Anterior cingulate cortex (tissue), 58 donors: ENCODE data around the gene KRTAP10-7.
"Not testable (repeated sequence)": the region's sequence is repeated elsewhere in the genome, so short reads cannot be mapped to it uniquely, and the experiment has no call there.

Experiments used
- DNase-seq, 58 donors: peaks; one replicate each; lab custom pipeline; 2025; lab: John Stamatoyannopoulos, UW

Gene KRTAP10-7

DNA sequence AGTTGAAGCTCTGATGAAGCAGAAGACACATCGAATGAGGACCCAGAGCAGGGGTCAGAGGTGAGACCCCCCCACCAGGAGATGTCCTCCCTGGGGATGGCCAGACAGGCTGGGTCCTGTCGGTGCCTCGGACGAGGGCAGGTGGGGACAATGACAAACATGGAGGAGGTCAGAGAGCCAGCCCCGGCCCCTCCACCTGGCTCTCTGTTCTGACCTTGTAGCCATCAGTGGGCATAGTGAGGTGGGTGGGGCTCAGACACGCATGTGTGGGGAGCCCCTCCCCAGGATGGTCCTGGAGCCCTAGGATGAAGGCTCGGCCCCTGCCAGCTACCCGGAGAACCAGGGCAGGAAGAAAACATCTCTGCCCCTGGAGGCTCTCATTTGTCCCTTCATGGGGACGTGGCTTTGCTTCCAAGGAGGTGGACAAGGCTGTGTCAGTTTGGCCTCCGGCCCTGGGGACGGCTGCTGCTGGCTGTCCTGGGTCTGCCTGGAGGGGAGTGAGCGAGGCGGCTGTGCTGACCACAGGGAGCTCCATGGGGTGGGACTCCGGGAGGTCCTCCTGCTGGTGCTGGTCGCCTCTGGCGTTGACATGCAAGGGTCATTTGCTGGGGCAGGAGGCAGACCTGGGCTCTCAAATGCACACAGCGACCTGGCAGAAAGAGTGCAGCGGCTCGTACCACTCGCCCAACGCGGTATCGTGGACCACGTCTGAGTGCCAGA lies 10.7 kb upstream of the KRTAP10-7 start:
- DNase-seq: no peak

GRCh38 chr21:44590311-44590721 lies 10.1 kb upstream of the KRTAP10-7 start:
- no peak for DNase-seq

- not testable (repeated sequence) for DNase-seq
These were observed 9.2 kb upstream of the KRTAP10-7 start for GRCh38 chr21:44590897-44591800.

DNA sequence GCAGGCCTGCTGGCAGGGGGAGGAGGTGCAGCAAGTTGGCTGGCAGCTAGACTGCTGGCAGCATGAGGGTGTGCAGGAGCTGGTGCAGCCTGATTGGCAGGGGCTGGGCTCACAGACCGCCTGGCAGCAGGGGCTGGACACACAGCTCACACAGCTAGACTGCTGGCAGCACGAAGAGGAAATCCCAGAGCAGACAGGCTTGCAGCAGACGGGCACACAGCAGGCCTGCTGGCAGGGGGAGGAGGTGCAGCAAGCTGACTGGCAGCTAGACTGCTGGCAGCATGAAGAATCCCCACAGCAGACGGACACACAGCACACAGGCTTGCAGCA lies 8.6 kb upstream of the KRTAP10-7 start:
- DNase-seq: not testable (repeated sequence)

DNA sequence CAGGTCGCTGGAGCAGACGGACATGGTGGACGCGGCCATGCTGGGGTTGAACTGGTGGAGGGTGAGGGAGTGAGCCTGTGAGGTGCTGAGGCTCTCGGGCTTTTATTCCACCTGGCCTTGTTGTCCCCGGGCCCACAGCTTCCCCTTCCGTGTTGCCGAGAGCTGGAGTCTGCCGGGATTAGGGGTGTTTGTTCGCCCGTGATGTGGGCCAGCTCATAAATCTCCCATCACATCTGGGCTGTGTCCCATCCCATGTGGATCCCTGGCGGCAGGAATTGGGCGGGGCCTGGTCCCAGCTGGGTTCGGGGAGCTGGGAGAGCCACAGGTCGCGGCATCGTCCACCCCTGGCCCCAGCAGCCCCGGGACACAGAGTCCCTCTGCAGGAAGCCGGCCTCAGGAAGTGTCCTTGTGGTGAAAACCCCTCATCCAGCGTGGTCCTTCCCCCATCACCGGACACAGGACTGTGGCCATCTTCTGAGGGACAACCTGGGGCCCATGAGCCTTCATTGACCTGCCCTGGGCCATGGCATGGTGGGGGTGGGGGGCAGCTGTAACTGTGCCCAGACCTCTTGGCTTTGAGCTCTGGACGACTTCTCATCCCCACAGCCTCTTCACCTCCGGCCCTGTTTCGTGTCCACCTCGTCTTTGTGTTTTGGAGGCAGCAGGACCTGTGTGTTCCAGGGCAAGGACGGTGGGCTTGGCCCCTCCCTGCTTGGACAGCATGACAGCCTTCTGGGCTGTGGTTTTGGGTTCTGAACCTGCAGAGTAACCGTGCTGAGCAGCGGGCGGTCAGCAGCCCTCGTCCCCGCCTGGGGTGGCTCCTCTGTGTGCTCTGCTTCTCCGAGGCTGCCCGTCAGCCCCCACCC lies 7.7 kb upstream of the KRTAP10-7 start, which contains the start of gene KRTAP10-6:
KRTAP10-6 (minus strand) TSS at position 60 of the 866 bp plus-strand sequence; CDS start at position 39, 21 bp downstream.
- DNase-seq: no peak

DNA sequence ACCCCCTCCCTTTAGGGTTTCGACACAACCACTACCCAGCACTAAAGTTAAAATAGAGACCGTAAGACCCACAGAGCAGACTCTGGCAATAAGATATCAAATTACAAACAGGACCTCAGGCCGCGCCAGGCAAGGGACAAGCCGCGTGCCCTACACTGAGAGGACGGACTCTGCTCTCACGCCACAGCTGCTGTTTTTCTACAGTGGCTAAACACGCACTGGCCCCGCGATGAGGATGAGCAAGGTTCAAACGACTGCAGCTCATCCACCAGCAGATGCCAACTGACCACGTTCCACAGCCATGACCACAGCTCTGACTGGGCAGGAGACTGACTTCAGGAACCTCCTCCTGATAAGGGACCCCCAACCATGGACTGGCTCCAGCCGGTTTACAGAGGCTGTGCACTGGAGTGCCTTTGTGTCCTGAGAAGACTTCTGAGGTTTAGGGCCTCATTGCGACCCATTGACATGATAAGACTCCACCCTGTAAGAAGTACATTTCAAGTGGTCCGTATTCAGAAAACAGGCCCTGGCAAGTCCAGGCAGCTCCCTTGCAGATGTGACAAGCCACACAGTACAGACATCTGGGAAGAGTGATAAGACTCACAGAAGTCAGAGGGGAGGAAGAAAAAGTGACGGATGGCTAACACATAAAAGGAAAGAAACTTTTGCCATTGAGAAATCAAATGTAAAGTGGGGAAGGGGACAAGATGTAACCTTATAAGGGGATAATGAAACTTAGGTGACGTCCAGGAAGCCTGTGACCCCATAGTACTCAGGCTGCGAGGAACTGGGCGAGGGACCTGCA lies 6.6 kb upstream of the KRTAP10-7 start:
- no peak for DNase-seq

DNA sequence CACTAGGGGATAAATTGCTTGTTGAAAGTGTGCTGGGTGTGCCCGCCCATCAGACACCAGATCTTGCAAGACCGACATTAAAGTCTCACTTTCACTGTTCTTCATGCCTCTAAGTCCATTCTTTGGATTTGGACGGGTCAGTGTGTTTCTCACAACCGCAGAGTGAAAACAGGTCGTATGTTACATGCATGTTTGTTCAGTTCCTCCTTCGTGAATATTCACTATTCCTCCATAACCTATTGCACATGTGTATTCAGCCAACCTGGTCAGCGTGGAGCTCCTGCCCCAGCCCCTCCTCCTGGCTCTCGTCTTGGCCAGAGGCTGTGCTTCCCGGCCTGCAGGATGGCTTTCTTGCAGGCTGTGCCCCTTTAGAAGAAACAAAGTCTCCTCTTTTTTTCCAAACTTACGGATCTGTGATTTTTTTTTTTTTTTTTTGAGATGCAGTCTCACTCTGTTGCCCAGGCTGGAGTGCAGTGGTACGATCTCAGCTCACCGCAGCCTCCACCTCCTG lies 5.9 kb upstream of the KRTAP10-7 start:
- no peak for DNase-seq

DNA sequence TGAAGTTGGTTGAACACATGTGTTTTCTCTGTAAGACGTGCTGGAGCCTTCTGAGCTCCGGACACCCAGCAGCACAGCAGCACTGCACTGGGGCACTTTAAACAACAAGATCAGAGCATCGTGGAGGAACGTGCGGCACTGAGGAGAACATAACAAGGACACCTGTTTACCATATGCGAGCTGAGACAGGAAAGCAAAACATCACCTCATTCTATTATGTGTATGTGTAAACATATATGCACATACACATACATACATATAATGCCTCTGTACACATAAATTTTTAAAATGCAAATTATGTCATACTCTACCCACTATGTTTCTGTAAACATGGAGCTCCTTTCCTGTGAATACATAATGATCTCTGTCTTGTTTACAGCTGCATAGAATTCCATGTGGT lies 4.9 kb upstream of the KRTAP10-7 start:
- DNase-seq: no peak

GRCh38 chr21:44596068-44596725 lies 4.2 kb upstream of the KRTAP10-7 start:
- no peak for DNase-seq

GRCh38 chr21:44598061-44598460 lies 2.3 kb upstream of the KRTAP10-7 start:
- no peak for DNase-seq

GRCh38 chr21:44599264-44600029 lies 950 bp upstream of the KRTAP10-7 start:
- no peak for DNase-seq

DNA sequence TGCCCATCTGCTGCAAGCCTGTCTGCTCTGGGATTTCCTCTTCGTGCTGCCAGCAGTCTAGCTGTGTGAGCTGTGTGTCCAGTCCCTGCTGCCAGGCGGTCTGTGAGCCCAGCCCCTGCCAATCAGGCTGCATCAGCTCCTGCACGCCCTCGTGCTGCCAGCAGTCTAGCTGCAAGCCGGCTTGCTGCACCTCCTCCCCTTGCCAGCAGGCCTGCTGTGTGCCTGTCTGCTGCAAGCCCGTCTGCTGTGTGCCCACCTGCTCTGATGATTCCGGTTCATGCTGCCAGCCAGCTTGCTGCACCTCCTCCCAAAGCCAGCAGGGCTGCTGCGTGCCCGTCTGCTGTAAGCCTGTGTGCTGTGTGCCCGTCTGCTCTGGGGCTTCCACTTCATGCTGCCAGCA lies 694 bp downstream of the KRTAP10-7 start:
- DNase-seq: not testable (repeated sequence)

- no peak for DNase-seq
These were observed 1.4 kb downstream of the KRTAP10-7 start for GRCh38 chr21:44601596-44602462.

GRCh38 chr21:44602463-44602850 lies 2.1 kb downstream of the KRTAP10-7 start:
- no peak for DNase-seq

GRCh38 chr21:44603109-44603875 lies 2.9 kb downstream of the KRTAP10-7 start:
- no peak for DNase-seq

DNA sequence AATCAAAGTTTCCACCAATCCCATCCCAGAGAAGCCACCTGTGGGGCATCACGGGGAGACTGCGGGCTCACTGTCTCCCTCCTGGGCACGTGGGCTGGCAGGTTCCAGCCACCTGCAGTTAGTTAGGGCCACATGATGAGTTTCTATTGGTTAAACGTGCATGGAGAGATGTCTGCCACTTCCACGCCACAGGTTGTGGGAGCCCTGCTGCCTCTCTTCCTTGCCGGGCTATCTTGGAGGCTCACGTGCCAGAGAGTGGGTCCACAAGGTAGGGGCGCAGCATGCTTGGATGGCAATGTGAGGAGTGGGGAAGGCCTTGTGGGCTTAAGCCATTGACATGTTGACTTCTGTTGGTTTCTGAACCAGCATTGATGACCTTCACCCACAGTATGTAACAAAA lies 3.5 kb downstream of the KRTAP10-7 start:
- no peak for DNase-seq

DNA sequence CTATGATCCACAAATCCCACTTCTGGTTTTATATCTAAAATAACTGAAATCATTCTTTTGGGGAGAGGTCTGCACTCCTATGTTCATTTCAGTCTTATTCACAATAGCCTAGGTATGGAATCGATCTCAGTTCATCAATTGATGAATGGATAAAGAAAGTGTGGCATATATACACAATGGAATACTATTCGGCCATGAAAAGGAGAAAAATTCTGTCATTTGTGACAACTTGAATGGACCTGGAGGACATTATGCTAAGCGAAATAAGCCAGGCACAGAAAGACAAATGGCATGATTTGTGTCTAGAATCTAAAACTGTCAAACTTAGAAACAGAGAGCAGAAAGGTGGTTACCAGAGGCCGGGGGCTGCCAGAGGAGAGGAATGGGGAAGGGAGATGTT lies 6.1 kb downstream of the KRTAP10-7 start:
- DNase-seq: no peak
